CD4-positive, alpha-beta T cell treated with Interleukin-12 subunit alpha and Interleukin-12 subunit beta, for 1 hour (primary cell): ENCODE results near the gene DLG4.

Experiments used
- DNase-seq: peaks from one replicate; pipeline ENCODE4 v3.0.0-alpha.2; 2020

DLG4 gene

GRCh38 chr17:7226721-7227710 lies 7.4 kb upstream of the DLG4 start:
- DNase-seq: no peak

GRCh38 chr17:7225711-7226331 lies 6.2 kb upstream of the DLG4 start:
- DNase-seq: no peak

- no peak for DNase-seq
Observed at GRCh38 chr17:7224661-7225111, 5.0 kb upstream of the DLG4 start.

- no peak for DNase-seq
Observed at GRCh38 chr17:7224110-7224509, 4.5 kb upstream of the DLG4 start.

- DNase-seq: no peak
Observed at GRCh38 chr17:7223375-7223774, 3.7 kb upstream of the DLG4 start.

GRCh38 chr17:7222972-7223292 lies 3.3 kb upstream of the DLG4 start:
- no peak for DNase-seq

- DNase-seq: no peak
Observed at GRCh38 chr17:7222093-7222971, 2.7 kb upstream of the DLG4 start.

GRCh38 chr17:7221278-7222092 lies 1.8 kb upstream of the DLG4 start:
- DNase-seq: no peak

GRCh38 chr17:7220593-7221277 lies 1.1 kb upstream of the DLG4 start:
- DNase-seq: peak; percentile 71

- no peak for DNase-seq
Observed at GRCh38 chr17:7219229-7219811, 316 bp downstream of the DLG4 start.

- DNase-seq: no peak
Observed at GRCh38 chr17:7218758-7219157, 878 bp downstream of the DLG4 start.

- no peak for DNase-seq
Observed at GRCh38 chr17:7218166-7218565, 1.5 kb downstream of the DLG4 start.

GRCh38 chr17:7217113-7217987 lies 2.3 kb downstream of the DLG4 start:
- DNase-seq: peak; percentile 26

- no peak for DNase-seq
Observed at GRCh38 chr17:7216242-7217112, 3.2 kb downstream of the DLG4 start.

- peak; percentile 26 for DNase-seq
Observed at GRCh38 chr17:7215652-7216180, 3.9 kb downstream of the DLG4 start.

GRCh38 chr17:7215136-7215638 lies 4.4 kb downstream of the DLG4 start:
- DNase-seq: no peak

GRCh38 chr17:7214300-7215135 lies 5.1 kb downstream of the DLG4 start:
- peak; percentile 100 for DNase-seq

GRCh38 chr17:7213895-7214299 lies 5.7 kb downstream of the DLG4 start:
- DNase-seq: peak; percentile 90
